Measurements from ENCODE around the gene NPDC1.
"Not testable (repeated sequence)": the region's sequence is repeated elsewhere in the genome, so short reads cannot be mapped to it uniquely, and the experiment has no call there.

NPDC1 gene

DNA sequence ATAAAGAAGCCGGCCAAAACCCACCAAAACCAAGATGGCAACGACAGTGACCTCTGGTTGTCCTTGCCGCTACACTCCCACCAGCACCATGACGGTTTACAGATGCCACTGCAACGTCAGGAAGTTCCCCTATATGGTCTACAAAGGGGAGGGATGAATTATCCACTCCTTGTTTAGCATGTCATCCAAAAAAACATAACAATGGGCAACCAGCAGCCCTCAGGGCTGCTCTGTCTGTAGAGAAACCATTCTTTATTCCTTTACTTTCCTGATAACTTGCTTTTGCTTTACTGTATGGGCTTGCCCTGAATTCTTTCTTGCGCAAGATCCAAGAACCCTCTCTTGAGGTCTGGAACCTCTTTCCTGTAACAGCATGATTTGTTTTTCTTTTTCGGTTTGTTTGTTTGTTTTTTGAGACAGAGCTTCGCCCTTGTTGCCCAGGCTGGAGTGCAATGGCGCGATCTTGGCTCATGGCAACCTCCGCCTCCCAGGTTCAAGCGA, 29.3 kb upstream of the NPDC1 start:
- no peak for DNase-seq (ENCODE audit: low spot score)

DNA sequence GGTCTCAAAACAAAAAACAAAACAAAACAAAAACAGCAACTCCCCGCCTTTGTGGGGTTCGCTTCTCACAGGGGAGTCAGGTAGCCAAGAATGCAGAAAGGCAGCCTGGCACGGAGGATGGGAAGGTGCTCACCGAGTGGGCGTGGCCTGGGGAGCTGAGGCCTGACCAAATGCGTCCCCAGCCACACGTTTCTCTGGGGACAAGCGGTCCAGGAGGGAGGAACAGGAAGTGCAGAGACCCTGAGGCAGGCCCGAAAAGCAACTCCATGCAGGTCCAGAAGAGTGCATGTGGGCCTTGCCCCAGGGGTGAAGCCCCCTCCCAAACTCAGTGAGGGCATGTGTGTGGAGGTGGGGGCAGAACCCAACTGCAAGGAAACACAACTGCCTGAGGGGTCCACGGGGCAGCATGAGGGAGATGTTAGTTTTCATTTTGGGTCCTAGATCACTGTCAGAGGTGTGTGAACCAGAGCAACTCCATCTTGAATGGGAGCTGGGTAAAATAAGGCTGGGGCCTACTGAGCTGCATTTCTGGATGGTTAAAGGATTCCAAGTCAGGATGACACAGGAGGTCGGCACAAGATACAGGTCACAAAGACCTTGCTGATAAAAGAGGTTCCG, 28.8 kb upstream of the NPDC1 start:
- DNase-seq (ENCODE audit: low spot score): no peak

GRCh38 chr9:137073992-137074399, 28.0 kb upstream of the NPDC1 start:
- DNase-seq (ENCODE audit: low spot score): no peak

- no peak for DNase-seq (ENCODE audit: low spot score)
Measured at GRCh38 chr9:137071282-137071681, 25.3 kb upstream of the NPDC1 start.

DNA sequence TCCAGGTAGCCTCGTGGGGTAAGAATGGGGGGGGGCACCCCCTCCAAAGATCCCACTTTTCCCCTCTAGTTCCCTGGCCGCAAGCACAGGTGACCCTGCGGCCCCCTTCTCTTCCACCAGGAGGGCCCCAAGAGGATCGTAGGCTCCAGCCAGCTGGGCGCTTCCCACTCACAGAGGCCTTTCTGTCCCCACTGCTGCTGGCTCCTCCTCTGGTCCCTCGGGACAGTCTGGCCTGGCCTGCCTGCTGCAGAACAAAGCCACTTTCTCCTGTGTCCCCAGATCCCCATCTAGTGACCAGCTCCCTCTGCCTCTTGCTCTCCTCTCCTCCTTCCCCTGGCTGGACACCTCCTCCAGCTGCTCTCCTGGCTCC, 24.9 kb upstream of the NPDC1 start:
- DNase-seq (ENCODE audit: low spot score): no peak

DNA sequence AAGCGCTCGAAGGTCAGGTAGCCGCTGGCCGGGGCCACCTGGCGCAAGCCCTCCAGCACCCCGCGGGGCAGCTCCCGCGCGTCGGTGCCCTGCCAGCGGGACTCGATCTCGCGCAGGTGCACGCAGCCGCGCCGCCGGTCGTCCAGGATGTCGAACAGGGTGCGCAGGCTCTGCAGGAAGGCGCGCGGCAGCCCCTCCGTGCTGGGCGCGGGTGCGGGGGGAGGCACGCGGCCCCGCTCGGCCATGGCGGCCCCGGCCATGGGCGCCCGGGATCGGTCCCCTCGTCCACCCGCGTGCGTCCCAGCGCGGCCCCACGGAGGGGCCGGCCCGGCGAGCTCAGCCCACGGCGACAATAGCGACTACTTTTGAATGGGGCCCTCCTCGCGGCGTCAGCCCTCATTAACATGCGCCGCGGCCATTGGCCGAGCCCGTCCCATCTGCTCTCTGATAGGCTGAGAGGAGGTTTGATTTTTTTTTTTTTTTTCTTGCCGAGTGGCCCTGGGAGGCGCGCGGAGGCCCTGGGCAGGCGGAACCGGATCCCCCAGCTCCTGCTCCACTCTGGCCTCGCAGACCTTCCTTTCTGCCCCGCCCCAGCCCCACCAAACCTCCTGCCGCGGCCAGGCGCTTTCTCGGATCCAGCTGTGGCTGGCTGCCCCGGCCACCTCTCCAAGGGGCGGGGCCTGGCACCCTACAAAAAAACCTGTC, 24.4 kb upstream of the NPDC1 start, which contains the start of gene SAPCD2:
SAPCD2 (minus strand) TSS at position 357 of the 705 bp plus-strand sequence; CDS start at position 260, 97 bp downstream.
- DNase-seq (ENCODE audit: low spot score): peak; percentile 84

- DNase-seq (ENCODE audit: low spot score): no peak
Measured at GRCh38 chr9:137069508-137070091, 23.6 kb upstream of the NPDC1 start.

DNA sequence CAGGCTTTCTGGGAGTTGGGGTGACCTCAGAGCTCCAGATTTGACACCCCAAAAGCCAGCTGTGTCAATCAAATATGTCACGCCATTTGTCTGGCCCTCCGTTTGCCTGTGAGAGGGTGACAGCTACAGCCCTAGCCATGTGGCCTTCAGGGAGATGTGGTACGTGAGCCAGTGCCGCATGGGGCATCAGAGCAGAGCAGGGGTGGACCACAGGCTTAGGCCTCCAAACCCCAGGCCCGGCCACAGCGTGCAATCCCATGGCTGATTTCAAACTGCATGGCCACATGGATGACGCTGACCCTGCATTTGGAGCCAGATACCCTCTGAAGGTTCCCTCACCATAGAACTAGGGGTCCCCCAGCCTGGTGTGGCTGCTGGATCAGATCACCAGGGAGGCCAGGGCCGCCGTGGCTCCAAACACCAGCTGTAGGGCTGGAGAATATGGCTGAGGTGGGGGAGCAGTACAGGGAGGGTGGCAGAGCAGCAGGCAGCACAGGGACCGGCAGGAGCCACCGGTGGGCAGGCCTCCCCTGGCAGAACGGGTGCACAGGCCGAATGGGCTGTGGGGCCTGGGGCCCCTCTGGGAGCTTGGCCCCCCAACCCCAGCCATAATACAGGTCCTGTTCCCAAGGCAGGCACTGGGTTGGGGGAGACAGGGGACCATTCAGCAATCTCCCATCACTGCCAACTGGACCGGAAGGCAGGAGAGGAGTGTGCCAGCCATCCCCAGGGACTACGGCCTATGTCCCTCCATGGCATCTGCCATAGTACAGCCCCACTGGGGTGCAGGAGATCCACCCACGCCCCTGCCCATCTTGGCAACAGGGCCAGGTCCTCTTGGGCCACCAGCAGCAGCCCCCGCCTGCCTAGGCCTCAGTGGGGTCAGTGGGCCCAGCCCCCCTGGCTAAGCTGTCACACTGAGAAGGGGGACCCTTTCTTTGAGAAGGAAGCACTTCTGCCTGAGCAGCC, 22.8 kb upstream of the NPDC1 start:
- no peak for DNase-seq (ENCODE audit: low spot score)

DNA sequence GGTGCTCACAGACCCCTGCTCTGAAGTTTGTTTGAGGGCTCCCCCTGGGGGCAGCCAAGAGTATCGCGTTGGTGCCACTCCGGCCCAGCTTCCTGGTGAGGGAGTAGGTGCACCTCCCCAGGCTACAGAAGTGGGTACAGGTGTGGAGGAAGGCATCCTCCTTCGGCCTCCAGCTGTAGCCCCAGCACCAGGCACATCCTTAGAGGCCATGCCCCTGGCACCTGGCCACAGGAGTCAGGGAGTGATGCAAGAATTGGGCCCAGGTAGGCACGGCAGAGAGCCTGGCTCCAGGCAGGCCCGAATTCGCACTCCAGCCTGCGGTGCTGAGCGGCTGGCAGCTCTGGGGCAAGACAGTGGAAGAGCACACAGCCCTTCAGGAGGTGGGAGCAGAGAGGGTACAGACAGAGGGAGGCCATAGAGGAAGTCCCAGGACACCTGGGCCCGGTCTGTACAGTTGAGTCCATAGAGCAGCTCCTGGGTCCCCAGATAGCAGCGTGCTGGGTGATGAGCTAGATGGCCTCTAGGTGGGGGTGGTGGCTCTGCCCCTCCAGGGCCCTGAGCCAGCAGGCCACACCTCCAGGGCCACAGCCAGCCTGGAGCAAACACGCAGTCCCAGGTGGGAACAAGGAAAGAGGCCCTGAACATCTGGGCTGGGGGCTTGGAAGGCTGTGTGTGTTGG, 22.0 kb upstream of the NPDC1 start:
- DNase-seq (ENCODE audit: low spot score): peak; percentile 90

DNA sequence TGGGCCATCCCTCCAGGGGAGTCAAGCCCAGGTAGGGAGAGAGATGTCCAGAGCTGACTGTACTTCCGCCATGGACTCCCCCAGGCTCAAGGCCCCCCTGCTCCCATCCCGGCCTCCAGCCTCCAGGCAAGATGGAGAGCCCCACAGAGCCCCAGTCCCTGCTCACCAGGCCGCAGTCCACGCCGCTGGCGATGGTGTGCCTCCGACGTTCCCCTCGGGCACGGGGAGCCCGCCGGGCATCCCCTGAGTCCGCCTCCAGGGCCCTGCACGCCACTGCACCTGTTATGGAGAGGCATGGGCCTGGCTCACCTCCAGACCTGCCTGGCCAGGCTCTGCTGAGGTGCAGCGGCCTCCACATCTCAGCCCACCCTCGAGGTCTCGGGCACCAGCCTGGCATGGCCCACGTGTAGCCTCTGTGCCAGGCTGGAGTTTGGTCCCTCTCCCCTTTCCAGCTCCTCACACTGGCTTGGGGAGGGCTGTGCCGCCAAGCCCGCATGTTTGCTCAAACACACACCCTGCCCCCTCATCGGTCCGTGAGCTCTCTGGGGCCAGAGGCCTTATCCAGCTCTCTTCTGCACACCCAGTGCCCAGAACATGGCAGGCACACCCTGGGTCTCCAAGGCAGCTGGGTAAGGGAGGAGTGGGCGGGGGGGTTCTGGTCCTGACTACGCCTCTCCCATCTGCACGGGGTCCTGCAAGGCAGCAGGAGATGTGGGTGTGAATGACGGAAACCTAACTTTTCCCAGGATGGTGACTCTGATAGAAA, 20.3 kb upstream of the NPDC1 start:
- no peak for DNase-seq (ENCODE audit: low spot score)

DNA sequence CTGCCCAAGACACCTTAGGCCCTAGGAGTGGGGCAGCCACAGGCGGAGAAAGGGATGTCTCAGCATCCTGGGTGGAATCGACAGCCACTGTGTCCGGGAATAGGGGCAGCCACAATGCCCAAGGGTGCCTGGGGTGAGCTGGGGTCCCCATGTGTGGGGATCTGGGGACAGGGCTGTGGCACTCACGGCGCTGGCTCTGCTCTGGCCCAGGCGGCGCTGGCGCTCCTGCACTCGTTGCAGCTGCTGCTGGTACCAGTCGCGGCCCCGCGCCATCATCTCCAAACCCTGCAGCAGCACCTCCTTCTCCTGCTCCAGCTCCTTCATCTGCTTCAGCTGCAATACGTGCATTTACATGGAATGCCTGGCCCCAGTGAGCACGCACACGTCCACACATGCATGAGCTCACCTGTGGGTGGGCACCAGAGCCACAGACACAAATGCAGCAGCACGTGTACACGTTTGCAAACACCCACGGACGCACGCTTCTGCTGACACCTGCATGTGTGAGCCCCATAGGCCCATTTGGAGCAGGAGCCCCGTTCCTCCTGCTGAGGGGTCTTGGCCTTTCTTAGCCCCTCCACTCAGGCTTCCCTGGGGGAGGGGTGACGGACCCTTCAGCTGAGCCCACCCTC, 19.5 kb upstream of the NPDC1 start:
- no peak for DNase-seq (ENCODE audit: low spot score)

DNA sequence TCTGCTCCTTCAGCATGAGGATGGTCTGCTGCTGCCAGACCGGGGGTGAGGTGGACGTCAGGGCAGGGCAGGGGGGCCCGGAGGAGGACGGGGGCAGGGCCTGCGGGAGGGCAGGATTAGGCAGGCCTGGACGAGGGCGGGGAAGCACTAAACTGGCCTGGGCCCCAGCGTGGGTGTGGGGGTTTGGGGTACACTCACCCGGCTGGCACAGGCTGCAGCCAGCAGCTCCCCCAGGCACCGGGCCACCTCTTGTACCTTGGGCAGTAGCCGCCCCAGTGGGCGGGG, 18.8 kb upstream of the NPDC1 start:
- no peak for DNase-seq (ENCODE audit: low spot score)

DNA sequence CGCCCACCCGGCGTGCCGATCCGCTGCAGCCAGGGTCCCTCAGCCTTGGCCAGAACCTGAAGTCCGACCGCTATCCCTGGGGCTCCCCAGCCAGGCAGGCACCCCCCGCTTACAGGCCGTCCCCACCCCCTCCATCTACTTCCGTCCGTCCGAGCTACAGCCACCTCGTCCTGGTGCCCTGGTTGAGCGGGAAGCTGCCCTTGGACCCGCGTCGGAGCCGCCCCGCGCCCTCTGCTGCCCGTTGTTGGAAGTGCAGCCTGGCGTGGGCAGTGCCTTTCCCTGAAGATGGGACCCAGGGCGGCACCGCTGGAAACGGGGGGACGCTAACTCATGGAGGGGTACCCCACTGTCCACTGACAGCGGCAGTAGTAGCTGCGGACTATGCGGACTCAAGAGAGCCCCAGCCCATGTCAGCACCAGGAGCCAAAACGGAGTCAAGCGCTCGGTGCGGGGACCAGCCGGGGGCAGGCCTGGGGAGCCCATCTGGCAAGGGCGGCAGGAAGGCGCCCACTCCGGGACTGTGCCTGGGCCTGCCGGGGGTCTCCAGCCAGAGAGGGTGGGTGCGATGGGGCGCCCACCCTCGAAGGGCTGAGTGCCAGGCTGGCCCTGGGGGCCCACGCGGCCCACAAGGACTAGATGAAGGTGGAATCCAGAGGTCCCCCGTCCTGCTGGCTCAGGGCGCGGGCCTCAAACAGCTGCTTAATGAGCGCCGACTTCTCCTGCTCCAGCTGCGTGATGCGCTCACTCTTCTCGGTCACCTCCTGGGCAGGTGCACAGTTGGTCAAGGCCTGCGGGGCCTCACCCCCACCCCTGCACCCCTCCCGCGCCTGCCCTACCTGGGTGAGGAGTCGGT, 18.3 kb upstream of the NPDC1 start:
- peak; percentile 59 for DNase-seq (ENCODE audit: low spot score)

DNA sequence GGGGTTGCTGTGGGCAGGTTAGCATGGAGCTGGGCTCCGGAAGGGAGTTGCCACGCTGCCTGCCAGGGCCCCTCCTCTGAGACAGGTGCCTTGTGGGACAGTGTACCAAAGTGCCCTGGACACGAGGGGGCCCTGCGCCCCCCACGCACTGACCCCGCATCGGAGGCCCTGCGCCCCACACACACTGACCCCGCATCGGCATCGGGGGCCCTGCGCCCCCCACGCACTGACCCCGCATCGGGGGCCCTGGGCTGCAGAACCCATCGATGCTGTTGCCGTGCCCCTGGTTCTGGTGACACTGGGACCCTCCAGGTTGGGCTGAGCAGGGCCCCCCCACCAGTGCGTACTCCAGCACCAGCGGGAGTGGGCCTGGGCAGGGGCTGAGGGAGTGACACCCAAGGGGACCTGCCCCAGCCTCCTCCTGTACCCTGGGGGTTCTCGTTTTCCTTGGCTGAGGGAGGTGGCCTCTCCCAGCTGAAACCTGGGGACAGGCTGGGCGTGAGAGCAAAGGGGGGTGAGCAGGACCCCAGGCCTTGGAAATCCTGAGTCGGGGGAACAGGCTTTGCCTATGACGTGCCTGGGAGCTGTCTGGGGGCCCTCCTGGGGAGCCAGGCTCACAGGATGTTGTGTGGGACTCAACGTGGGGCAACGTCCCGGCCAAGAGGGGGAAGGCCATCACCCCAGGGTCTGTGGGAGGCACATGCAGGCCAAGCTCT, 17.5 kb upstream of the NPDC1 start:
- no peak for DNase-seq (ENCODE audit: low spot score)

DNA sequence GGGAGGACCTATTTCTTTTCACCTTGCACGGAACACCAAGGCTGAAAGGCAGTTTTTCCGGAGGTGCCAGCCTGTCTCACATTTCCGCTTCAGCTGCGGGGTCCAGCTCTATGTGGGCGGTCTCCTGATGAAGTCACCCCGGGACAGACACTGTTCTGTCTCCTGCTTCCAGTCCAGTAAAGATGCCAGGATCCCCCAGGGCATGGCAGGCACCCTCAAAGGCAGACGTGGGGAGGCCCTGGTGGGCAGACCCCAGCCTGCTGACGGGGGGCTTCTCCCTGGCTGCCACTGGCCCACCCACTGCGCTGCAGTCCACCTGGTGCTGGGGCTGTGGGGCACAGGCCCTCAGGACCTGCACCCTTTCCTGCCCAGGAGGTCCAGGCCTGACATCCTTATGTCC, 16.8 kb upstream of the NPDC1 start:
- DNase-seq (ENCODE audit: low spot score): not testable (repeated sequence)

GRCh38 chr9:137062384-137062783, 16.4 kb upstream of the NPDC1 start:
- DNase-seq (ENCODE audit: low spot score): no peak

GRCh38 chr9:137058521-137059234, 12.7 kb upstream of the NPDC1 start:
- no peak for DNase-seq (ENCODE audit: low spot score)

DNA sequence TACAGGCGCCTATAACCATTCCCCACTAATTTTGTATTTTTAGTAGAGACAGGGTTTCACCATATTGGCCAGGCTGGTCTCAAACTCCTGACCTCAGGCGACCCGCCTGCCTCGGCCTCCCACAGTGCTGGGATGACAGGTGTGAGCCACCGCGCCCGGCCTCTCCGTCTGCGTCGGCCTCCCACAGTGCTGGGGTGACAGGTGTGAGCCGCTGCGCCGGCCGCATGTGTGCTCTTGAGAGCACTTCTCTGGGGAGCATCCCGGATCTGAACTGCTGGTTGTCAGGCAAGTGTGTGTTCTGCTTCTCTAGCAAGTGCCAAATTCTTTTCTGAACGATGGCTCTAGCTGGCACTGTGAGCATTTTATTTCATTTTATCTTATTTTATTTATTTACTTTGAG, 11.6 kb upstream of the NPDC1 start:
- no peak for DNase-seq (ENCODE audit: low spot score)
